ENCODE data around the gene MEIOSIN. TPM values are rescaled to one million over a fixed set of nuclear protein-coding genes. Genes with fewer than 3 reads are reported as not detected.

The MEIOSIN gene
- polyA plus RNA-seq, 1 donor (not counting 4 experiments of a cell fraction or from before 2014, with no cell fraction given), result not detected

- H3K9ac ChIP-seq (ENCODE audit: control insufficient read depth, extremely low read depth, insufficient read depth, low read length), result no peak overlapping the region
- H3K4me2 ChIP-seq (ENCODE audit: control insufficient read depth, extremely low read depth, insufficient read depth, low read depth, low read length), result peak overlapping the region; percentile 88
- H3K27me3 ChIP-seq (ENCODE audit: control insufficient read depth, extremely low read depth, insufficient read depth, low read length), result no peaks in the 10 kb centered on the region
- H4K20me1 ChIP-seq (ENCODE audit: control insufficient read depth, extremely low read depth, insufficient read depth, low read length), result no peaks in the 10 kb centered on the region
- dilution Hi-C loops (cut with MboI; ENCODE audit: extremely low pct_ligation_motif_present, low sequenced_read_pairs), result no loop called here
- H3K36me3 ChIP-seq (ENCODE audit: control insufficient read depth in 2 of 2, extremely low read depth in 1 of 2, insufficient read depth in 2 of 2, low read length in 2 of 2), result peaks cover 4 to 33% of the 10 kb centered on the region in 2 experiments
- peaks cover 19% of the 10 kb centered on the region for H3K79me2 ChIP-seq (ENCODE audit: control insufficient read depth, insufficient read depth, low read length)
- no peak for TF ChIP-seq CTCF (optimal IDR thresholded peaks at IDR 0.05 in 1 of 3, IDR thresholded peaks at IDR 0.05 in 1 of 3, conservative IDR thresholded peaks at IDR 0.05 in 1 of 3; ENCODE audit: extremely low read depth in 1 of 3, insufficient read depth in 2 of 3, low read length in 3 of 3)
- no peak for TF ChIP-seq EZH2 (IDR thresholded peaks at IDR 0.05; ENCODE audit: low read length)
- DNase-seq (ENCODE audit: low read depth, low spot score), result no peak
- FAIRE-seq, result no peak
- no peak overlapping the region for H3K27ac ChIP-seq (ENCODE audit: control insufficient read depth, insufficient read depth, low read length)
- H3K4me3 ChIP-seq (ENCODE audit: control insufficient read depth in 2 of 3, extremely low read depth in 1 of 3, insufficient read depth in 2 of 3, low read depth in 1 of 3, low read length in 3 of 3), result no peak overlapping the region
- peaks cover 9% of the 10 kb centered on the region for H3K4me1 ChIP-seq (ENCODE audit: control insufficient read depth, extremely low read depth, insufficient read depth, low read length)
- no peaks in the 10 kb centered on the region for H3K9me3 ChIP-seq (ENCODE audit: control insufficient read depth, low read depth, low read length)
- H3K9me1 ChIP-seq (ENCODE audit: control insufficient read depth, extremely low read depth, insufficient read depth, low read length), result no peaks in the 10 kb centered on the region
- H2AFZ ChIP-seq (ENCODE audit: control insufficient read depth, low read length), result no peak overlapping the region
These were observed 57.7 kb downstream of the MEIOSIN start for GRCh38 chr19:45790942-45791341.

GRCh38 chr19:45791744-45792469 lies 58.7 kb downstream of the MEIOSIN start:
- DNase-seq (ENCODE audit: low read depth, low spot score) (no peak), FAIRE-seq (no peak)
- Histone ChIP-seq H3K4me1 (ENCODE audit: control insufficient read depth, extremely low read depth, insufficient read depth, low read length) (peaks cover 9% of the 10 kb centered on the region), H3K36me3 (ENCODE audit: control insufficient read depth in 2 of 2, extremely low read depth in 1 of 2, insufficient read depth in 2 of 2, low read length in 2 of 2) (peaks cover 3 to 23% of the 10 kb centered on the region in 2 experiments), H3K9ac (ENCODE audit: control insufficient read depth, extremely low read depth, insufficient read depth, low read length) (peak overlapping the region; percentile 76), H3K9me3 (ENCODE audit: control insufficient read depth, low read depth, low read length) (no peaks in the 10 kb centered on the region), H3K27ac (ENCODE audit: control insufficient read depth, insufficient read depth, low read length) (peak overlapping the region; percentile 46), H4K20me1 (ENCODE audit: control insufficient read depth, extremely low read depth, insufficient read depth, low read length) (no peaks in the 10 kb centered on the region), H3K27me3 (ENCODE audit: control insufficient read depth, extremely low read depth, insufficient read depth, low read length) (no peaks in the 10 kb centered on the region), H3K4me2 (ENCODE audit: control insufficient read depth, extremely low read depth, insufficient read depth, low read depth, low read length) (peak overlapping the region; percentile 88), H3K4me3 (ENCODE audit: control insufficient read depth in 2 of 3, extremely low read depth in 1 of 3, insufficient read depth in 2 of 3, low read depth in 1 of 3, low read length in 3 of 3) (peak overlapping the region; percentile 83 to 95 (median 90)), H3K9me1 (ENCODE audit: control insufficient read depth, extremely low read depth, insufficient read depth, low read length) (no peaks in the 10 kb centered on the region), H3K79me2 (ENCODE audit: control insufficient read depth, insufficient read depth, low read length) (peaks cover 19% of the 10 kb centered on the region), H2AFZ (ENCODE audit: control insufficient read depth, low read length) (no peak overlapping the region)
- TF ChIP-seq EZH2 (IDR thresholded peaks at IDR 0.05; ENCODE audit: low read length), result no peak
- no peak for TF ChIP-seq CTCF (optimal IDR thresholded peaks at IDR 0.05 in 1 of 3, IDR thresholded peaks at IDR 0.05 in 1 of 3, conservative IDR thresholded peaks at IDR 0.05 in 1 of 3; ENCODE audit: extremely low read depth in 1 of 3, insufficient read depth in 2 of 3, low read length in 3 of 3)
- dilution Hi-C loops (cut with MboI; ENCODE audit: extremely low pct_ligation_motif_present, low sequenced_read_pairs), result no loop called here

Measured in keratinocyte (primary cell).